ENCODE results near the gene DHX16.

- TF ChIP-seq, protein P1, sequence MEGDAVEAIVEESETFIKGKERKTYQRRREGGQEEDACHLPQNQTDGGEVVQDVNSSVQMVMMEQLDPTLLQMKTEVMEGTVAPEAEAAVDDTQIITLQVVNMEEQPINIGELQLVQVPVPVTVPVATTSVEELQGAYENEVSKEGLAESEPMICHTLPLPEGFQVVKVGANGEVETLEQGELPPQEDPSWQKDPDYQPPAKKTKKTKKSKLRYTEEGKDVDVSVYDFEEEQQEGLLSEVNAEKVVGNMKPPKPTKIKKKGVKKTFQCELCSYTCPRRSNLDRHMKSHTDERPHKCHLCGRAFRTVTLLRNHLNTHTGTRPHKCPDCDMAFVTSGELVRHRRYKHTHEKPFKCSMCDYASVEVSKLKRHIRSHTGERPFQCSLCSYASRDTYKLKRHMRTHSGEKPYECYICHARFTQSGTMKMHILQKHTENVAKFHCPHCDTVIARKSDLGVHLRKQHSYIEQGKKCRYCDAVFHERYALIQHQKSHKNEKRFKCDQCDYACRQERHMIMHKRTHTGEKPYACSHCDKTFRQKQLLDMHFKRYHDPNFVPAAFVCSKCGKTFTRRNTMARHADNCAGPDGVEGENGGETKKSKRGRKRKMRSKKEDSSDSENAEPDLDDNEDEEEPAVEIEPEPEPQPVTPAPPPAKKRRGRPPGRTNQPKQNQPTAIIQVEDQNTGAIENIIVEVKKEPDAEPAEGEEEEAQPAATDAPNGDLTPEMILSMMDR (conservative IDR thresholded peaks at IDR 0.05; ENCODE audit: low read depth in 2 of 2), result no peak
- TF ChIP-seq, protein P2, sequence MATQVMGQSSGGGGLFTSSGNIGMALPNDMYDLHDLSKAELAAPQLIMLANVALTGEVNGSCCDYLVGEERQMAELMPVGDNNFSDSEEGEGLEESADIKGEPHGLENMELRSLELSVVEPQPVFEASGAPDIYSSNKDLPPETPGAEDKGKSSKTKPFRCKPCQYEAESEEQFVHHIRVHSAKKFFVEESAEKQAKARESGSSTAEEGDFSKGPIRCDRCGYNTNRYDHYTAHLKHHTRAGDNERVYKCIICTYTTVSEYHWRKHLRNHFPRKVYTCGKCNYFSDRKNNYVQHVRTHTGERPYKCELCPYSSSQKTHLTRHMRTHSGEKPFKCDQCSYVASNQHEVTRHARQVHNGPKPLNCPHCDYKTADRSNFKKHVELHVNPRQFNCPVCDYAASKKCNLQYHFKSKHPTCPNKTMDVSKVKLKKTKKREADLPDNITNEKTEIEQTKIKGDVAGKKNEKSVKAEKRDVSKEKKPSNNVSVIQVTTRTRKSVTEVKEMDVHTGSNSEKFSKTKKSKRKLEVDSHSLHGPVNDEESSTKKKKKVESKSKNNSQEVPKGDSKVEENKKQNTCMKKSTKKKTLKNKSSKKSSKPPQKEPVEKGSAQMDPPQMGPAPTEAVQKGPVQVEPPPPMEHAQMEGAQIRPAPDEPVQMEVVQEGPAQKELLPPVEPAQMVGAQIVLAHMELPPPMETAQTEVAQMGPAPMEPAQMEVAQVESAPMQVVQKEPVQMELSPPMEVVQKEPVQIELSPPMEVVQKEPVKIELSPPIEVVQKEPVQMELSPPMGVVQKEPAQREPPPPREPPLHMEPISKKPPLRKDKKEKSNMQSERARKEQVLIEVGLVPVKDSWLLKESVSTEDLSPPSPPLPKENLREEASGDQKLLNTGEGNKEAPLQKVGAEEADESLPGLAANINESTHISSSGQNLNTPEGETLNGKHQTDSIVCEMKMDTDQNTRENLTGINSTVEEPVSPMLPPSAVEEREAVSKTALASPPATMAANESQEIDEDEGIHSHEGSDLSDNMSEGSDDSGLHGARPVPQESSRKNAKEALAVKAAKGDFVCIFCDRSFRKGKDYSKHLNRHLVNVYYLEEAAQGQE (IDR thresholded peaks at IDR 0.05; ENCODE audit: unreplicated experiment), result no peak
- TF ChIP-seq EZH2 (IDR thresholded peaks at IDR 0.05; ENCODE audit: low read depth, unreplicated experiment) (no peak), EZH2phosphoT487 (IDR thresholded peaks at IDR 0.05; ENCODE audit: unreplicated experiment) (no peak)
Observed at GRCh38 chr6:30611856-30612194, 61.0 kb downstream of the DHX16 start.

Measured in GM23338 (cell line).